ENCODE data around the gene FHAD1. TPM values are rescaled to one million over a fixed set of nuclear protein-coding genes. Genes with fewer than 3 reads are reported as not detected.

The FHAD1 gene
- total and polyA plus RNA-seq, 2 donors (not counting 3 experiments of a cell fraction or from before 2014, with no cell fraction given): 0.04 to 0.69 TPM

DNA sequence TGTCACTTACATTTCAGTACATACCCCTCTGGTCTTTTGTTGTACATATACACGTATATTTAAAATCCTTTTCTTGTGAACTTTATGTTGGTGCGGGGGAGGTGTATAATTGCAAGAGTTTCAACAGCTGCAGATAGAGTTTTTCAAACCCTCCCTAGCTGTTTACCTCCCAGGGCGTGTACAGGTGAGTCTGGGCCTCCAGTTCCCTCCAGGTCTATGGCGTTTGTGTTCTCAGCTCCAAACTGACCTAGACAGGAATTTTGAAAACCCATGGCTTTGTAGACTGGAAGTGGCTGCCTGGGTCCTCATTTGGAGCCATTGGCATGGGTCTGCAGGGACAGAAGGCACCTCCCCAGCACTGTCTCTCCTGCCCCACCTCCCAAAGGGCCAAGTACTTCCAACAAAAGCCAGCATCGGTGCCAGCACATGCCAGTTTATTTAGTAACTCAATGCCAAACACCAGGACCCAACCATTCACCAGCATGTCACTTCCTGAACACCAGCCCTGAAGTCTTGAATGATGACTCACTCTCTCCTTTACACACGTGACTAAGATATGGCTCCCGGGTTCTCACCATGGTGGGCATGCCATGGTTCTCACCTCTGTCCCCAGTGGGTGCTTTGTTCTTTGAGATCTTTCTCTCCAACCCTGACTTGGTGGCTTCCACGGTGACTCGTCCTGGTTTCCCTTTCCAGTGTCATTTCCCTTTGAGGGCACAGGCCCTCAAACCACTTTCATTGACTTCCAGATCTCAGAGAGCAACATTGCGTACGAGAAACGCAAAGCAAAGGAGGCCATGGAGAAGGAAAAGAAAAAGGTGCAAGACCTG lies 105.3 kb downstream of the FHAD1 start:
- DNase-seq (ENCODE audit: low read depth, low spot score): peak; percentile 81
- Histone ChIP-seq H3K27me3 (ENCODE audit: control insufficient read depth in 2 of 2, insufficient read depth in 2 of 2, low read length in 2 of 2) (no peaks in the 10 kb centered on the region), H3K4me2 (ENCODE audit: insufficient read depth, low read length) (no peak overlapping the region), H3K9me3 (replicated peaks; ENCODE audit: control insufficient read depth, insufficient read depth, low read length) (no peaks in the 10 kb centered on the region), H4K20me1 (replicated peaks; ENCODE audit: control insufficient read depth, extremely low read depth, insufficient read depth, low read length) (no peaks in the 10 kb centered on the region), H3K27ac (ENCODE audit: insufficient read depth, low read depth, low read length) (peak overlapping the region; percentile 73), H3K9me1 (replicated peaks; ENCODE audit: control insufficient read depth, extremely low read depth, insufficient read depth, low read length) (no peaks in the 10 kb centered on the region), H3K36me3 (ENCODE audit: control insufficient read depth in 2 of 2, extremely low read depth in 1 of 2, insufficient read depth in 2 of 2, low read length in 2 of 2) (no peaks in the 10 kb centered on the region), H3K79me2 (ENCODE audit: control insufficient read depth, insufficient read depth, low read length) (no peaks in the 10 kb centered on the region), H3K9ac (replicated peaks; ENCODE audit: extremely low read depth, insufficient read depth, low read length) (peak overlapping the region; percentile 17), H3K4me3 (replicated peaks in 1 of 3; ENCODE audit: insufficient read depth in 1 of 3, low read depth in 1 of 3, low read length in 3 of 3) (no peak overlapping the region), H2AFZ (ENCODE audit: low read depth, low read length) (peak overlapping the region; percentile 49), H3K4me1 (ENCODE audit: control insufficient read depth, extremely low read depth, insufficient read depth, low read length) (peaks cover 20% of the 10 kb centered on the region)
- CTCF ChIA-PET: interaction anchor here (0.8 to 1.7 kb wide), 3 partner anchors 10 to 29 kb away, joined by 3 to 4 read pairs (median 4); no protein-coding TSS in a partner anchor
- TF ChIP-seq MYC (IDR thresholded peaks at IDR 0.05; ENCODE audit: low read depth, low read length) (no peak), POLR2A (IDR thresholded peaks at IDR 0.05; ENCODE audit: low read depth, low read length) (no peak), FOS (IDR thresholded peaks at IDR 0.05; ENCODE audit: borderline replicate concordance, insufficient read depth, low read length) (peak; percentile 97), POLR2AphosphoS5 (IDR thresholded peaks at IDR 0.05; ENCODE audit: insufficient read depth, low read depth, low read length) (peak; percentile 86), GATA2 (IDR thresholded peaks at IDR 0.05; ENCODE audit: insufficient read depth, insufficient read length, low read depth, low read length) (no peak), JUN (IDR thresholded peaks at IDR 0.05; ENCODE audit: borderline replicate concordance, insufficient read depth, insufficient read length, low read depth) (peak; percentile 98), EZH2 (IDR thresholded peaks at IDR 0.05; ENCODE audit: borderline replicate concordance, low read depth, low read length, severe bottlenecking) (no peak)
- TF ChIP-seq, protein P1, sequence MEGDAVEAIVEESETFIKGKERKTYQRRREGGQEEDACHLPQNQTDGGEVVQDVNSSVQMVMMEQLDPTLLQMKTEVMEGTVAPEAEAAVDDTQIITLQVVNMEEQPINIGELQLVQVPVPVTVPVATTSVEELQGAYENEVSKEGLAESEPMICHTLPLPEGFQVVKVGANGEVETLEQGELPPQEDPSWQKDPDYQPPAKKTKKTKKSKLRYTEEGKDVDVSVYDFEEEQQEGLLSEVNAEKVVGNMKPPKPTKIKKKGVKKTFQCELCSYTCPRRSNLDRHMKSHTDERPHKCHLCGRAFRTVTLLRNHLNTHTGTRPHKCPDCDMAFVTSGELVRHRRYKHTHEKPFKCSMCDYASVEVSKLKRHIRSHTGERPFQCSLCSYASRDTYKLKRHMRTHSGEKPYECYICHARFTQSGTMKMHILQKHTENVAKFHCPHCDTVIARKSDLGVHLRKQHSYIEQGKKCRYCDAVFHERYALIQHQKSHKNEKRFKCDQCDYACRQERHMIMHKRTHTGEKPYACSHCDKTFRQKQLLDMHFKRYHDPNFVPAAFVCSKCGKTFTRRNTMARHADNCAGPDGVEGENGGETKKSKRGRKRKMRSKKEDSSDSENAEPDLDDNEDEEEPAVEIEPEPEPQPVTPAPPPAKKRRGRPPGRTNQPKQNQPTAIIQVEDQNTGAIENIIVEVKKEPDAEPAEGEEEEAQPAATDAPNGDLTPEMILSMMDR (IDR thresholded peaks at IDR 0.05; ENCODE audit: extremely low read depth in 1 of 2, insufficient read depth in 1 of 2, low read depth in 1 of 2, low read length in 2 of 2): no peak
- TF ChIP-seq, protein P2, sequence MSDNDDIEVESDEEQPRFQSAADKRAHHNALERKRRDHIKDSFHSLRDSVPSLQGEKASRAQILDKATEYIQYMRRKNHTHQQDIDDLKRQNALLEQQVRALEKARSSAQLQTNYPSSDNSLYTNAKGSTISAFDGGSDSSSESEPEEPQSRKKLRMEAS (IDR thresholded peaks at IDR 0.05; ENCODE audit: insufficient read depth, insufficient read length): peak; percentile 86
- intact Hi-C loops (cut with micrococcal nuclease) (loop anchor here (1.0 kb wide), 3 partner anchors 10 to 57 kb away; partner anchors contain the start of gene EFHD2), dilution Hi-C loops (cut with MboI; ENCODE audit: extremely low pct_ligation_motif_present, low sequenced_read_pairs) (no loop called here)
- FAIRE-seq: peak; percentile 98
- POLR2A ChIA-PET: no interaction called here
- no TSS peak for BruUV-seq (replicated peaks)

Data from endothelial cell of umbilical vein (primary cell).